Measurements from ENCODE around the gene MYH11.

Gene MYH11

GRCh38 chr16:15777533-15778203, 79.2 kb downstream of the MYH11 start:
- DNase-seq (ENCODE audit: low read depth) = no peak

GRCh38 chr16:15776572-15776971, 80.3 kb downstream of the MYH11 start:
- no peak for DNase-seq (ENCODE audit: low read depth)

GRCh38 chr16:15775663-15776304, 81.0 kb downstream of the MYH11 start:
- no peak for DNase-seq (ENCODE audit: low read depth)

- DNase-seq (ENCODE audit: low read depth) = no peak
Observed at GRCh38 chr16:15775209-15775608, 81.6 kb downstream of the MYH11 start.

GRCh38 chr16:15773968-15774367, 82.9 kb downstream of the MYH11 start:
- DNase-seq (ENCODE audit: low read depth) = no peak

- no peak for DNase-seq (ENCODE audit: low read depth)
Observed at GRCh38 chr16:15772579-15773293, 84.1 kb downstream of the MYH11 start.

- no peak for DNase-seq (ENCODE audit: low read depth)
Observed at GRCh38 chr16:15771694-15772093, 85.1 kb downstream of the MYH11 start.

GRCh38 chr16:15770512-15770911, 86.3 kb downstream of the MYH11 start:
- DNase-seq (ENCODE audit: low read depth) = no peak

- no peak for DNase-seq (ENCODE audit: low read depth)
Observed at GRCh38 chr16:15770107-15770506, 86.7 kb downstream of the MYH11 start.

- no peak for DNase-seq (ENCODE audit: low read depth)
Observed at GRCh38 chr16:15769239-15769638, 87.6 kb downstream of the MYH11 start.

GRCh38 chr16:15768201-15768600, 88.6 kb downstream of the MYH11 start:
- no peak for DNase-seq (ENCODE audit: low read depth)

GRCh38 chr16:15766918-15767317, 89.9 kb downstream of the MYH11 start:
- no peak for DNase-seq (ENCODE audit: low read depth)

- DNase-seq (ENCODE audit: low read depth) = no peak
Observed at GRCh38 chr16:15765880-15766279, 90.9 kb downstream of the MYH11 start.

- no peak for DNase-seq (ENCODE audit: low read depth)
Observed at GRCh38 chr16:15765116-15765515, 91.7 kb downstream of the MYH11 start.

- no peak for DNase-seq (ENCODE audit: low read depth)
Observed at GRCh38 chr16:15764112-15764511, 92.7 kb downstream of the MYH11 start.

GRCh38 chr16:15760129-15760528, 96.7 kb downstream of the MYH11 start:
- no peak for DNase-seq (ENCODE audit: low read depth)

GRCh38 chr16:15759070-15759469, 97.8 kb downstream of the MYH11 start:
- no peak for DNase-seq (ENCODE audit: low read depth)

GRCh38 chr16:15757630-15758251, 99.1 kb downstream of the MYH11 start:
- no peak for DNase-seq (ENCODE audit: low read depth)

GRCh38 chr16:15757077-15757386, 99.8 kb downstream of the MYH11 start:
- DNase-seq (ENCODE audit: low read depth) = no peak

- no peak for DNase-seq (ENCODE audit: low read depth)
Observed at GRCh38 chr16:15754821-15755534, 101.8 kb downstream of the MYH11 start.

GRCh38 chr16:15752717-15753488, 103.9 kb downstream of the MYH11 start:
- DNase-seq (ENCODE audit: low read depth) = no peak

GRCh38 chr16:15751940-15752339, 104.9 kb downstream of the MYH11 start:
- DNase-seq (ENCODE audit: low read depth) = no peak

Measured in HS-5 (cell line).